Esophagus muscularis mucosa (tissue), 4 donors: ENCODE measurements around the gene GABRA5. TPM values are rescaled to one million over a fixed set of nuclear protein-coding genes. Genes with fewer than 3 reads are reported as not detected.

Experiments
- DNase-seq: peaks from one replicate; pipeline ENCODE4 v3.0.0-alpha.2; 2017; ENCODE audit errors: extremely low spot score
- H3K27ac ChIP-seq, 4 donors: fragments of 200-600 bp; sonication (generic); replicated peaks in 1 of 4; 1 replicate in 3 of 4; 2 replicates in 1 of 4; pipeline ENCODE4 v1.5.1; 2016 to 2019; ENCODE audit warnings: mild to moderate bottlenecking in 1 of 4
- H3K27me3 ChIP-seq, 4 donors: fragments of 200-600 bp; sonication (generic); one replicate each; pipeline versions ENCODE4 v1.5.1 to v1.6.0; 2016 to 2019
- H3K36me3 ChIP-seq, 4 donors: fragments of 200-600 bp; sonication (generic); one replicate each; pipeline ENCODE4 v1.5.1; 2016 to 2019
- H3K4me1 ChIP-seq, 4 donors: fragments of 200-600 bp; sonication (generic); one replicate each; pipeline ENCODE4 v1.5.1; 2016 to 2019
- H3K4me3 ChIP-seq, 4 donors: fragments of 200-600 bp; sonication (generic); 1 replicate in 2 of 4; 2 replicates in 2 of 4; pipeline ENCODE4 v1.5.1; 2016 to 2019; ENCODE audit warnings: mild to moderate bottlenecking in 4 of 4, moderate library complexity in 1 of 4
- H3K9me3 ChIP-seq, 4 donors: fragments of 200-600 bp; sonication (generic); 1 replicate in 3 of 4; 2 replicates in 1 of 4; pipeline ENCODE4 v1.5.1; 2016 to 2019
- EP300 ChIP-seq: sonication (generic); formaldehyde crosslinking; IDR thresholded peaks from one replicate; pipeline ENCODE4 v1.6.1; 2017; ENCODE audit warnings: antibody characterized with exemption
- POLR2A ChIP-seq: fragments of 450-650 bp; IDR thresholded peaks from one replicate; pipeline ENCODE4 v1.6.1; 2017; ENCODE audit warnings: antibody characterized with exemption, moderate library complexity, mild to moderate bottlenecking, low read depth
- POLR2AphosphoS5 ChIP-seq, 2 donors: sonication (generic); formaldehyde crosslinking; IDR thresholded peaks; one replicate each; pipeline ENCODE4 v1.6.1; 2017; ENCODE audit warnings: antibody characterized with exemption in 2 of 2
- WGBS: methylation state at CpG from one replicate; pipeline ENCODE4 v1.1.5; 2018; 5-methylcytosine and 5-hydroxymethylcytosine counted together
- intact Hi-C: fragments of 100-400 bp; cut with DNase I; formaldehyde crosslinking; loops from one replicate; pipeline ENCODE4 v1.15.1; 2023
- total RNA-seq, 4 donors: library from RNA; depleted of rRNA; stranded (reverse); fragments of >200 nt; gene quantifications; one replicate each; pipeline versions ENCODE4 v1.1.0 to v1.2.1, GENCODE V29; 2016
- TF ChIP-seq, protein P1 (sequence below), 3 experiments: fragments of 200-600 bp in 2 of 3; fragments of 450-650 bp in 1 of 3; sonication (generic) in 2 of 3; IDR thresholded peaks; one replicate each; pipeline ENCODE4 v1.5.1; 2017 to 2019; ENCODE audit warnings: antibody characterized with exemption in 3 of 3, mild to moderate bottlenecking in 2 of 3, moderate library complexity in 1 of 3

The GABRA5 gene
- total RNA-seq, 4 donors from 2014 or later, result 10.3 to 103 (median 38.0) TPM

DNA sequence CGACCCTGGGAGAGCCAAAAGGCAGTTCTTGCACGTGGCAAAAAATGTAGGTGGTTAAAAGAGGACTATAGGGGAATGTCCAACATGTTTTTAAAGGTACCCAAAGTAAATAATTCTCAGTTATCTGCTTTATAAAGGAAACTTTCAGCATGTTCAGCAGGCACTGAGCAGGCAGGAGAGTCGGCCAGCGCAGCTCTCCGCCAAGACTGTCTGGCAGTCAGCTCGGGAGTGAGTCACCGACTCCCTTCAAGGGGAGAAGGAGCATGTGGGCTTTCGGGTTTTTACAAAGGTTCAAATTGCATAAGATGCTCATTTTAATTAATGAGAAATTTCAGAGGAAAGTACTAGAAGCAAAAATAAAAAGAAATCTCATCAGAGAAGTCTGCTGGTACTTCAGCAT lies 7.0 kb downstream of the GABRA5 start:
- peaks cover 0 to under 1% (median 0%) of the 10 kb centered on the region in 4 donors for H3K27me3 ChIP-seq
- H3K36me3 ChIP-seq, result no peaks in the 10 kb centered on the region
- peak overlapping the region in 1 of 4 donors; percentile 14 for H3K4me3 ChIP-seq
- 26% methylated on average over 8 of the region's 8 CpGs for WGBS
- peaks cover 0 to 75% (median 31%) of the 10 kb centered on the region in 4 donors for H3K4me1 ChIP-seq
- intact Hi-C loops, result loop anchor here (10.0 kb wide), 1 partner anchor 61 kb away; no protein-coding TSS in a partner anchor
- TF ChIP-seq POLR2A, result no peak
- TF ChIP-seq, protein P1, sequence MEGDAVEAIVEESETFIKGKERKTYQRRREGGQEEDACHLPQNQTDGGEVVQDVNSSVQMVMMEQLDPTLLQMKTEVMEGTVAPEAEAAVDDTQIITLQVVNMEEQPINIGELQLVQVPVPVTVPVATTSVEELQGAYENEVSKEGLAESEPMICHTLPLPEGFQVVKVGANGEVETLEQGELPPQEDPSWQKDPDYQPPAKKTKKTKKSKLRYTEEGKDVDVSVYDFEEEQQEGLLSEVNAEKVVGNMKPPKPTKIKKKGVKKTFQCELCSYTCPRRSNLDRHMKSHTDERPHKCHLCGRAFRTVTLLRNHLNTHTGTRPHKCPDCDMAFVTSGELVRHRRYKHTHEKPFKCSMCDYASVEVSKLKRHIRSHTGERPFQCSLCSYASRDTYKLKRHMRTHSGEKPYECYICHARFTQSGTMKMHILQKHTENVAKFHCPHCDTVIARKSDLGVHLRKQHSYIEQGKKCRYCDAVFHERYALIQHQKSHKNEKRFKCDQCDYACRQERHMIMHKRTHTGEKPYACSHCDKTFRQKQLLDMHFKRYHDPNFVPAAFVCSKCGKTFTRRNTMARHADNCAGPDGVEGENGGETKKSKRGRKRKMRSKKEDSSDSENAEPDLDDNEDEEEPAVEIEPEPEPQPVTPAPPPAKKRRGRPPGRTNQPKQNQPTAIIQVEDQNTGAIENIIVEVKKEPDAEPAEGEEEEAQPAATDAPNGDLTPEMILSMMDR (IDR thresholded peaks at IDR 0.05), result no peak
- peak; percentile 42 to 60 for TF ChIP-seq POLR2AphosphoS5 (IDR thresholded peaks at IDR 0.05)
- TF ChIP-seq EP300, result no peak
- no peaks in the 10 kb centered on the region for H3K9me3 ChIP-seq
- DNase-seq, result peak; percentile 91
- H3K27ac ChIP-seq, result peak overlapping the region; percentile 44 to 72 (median 70)

DNA sequence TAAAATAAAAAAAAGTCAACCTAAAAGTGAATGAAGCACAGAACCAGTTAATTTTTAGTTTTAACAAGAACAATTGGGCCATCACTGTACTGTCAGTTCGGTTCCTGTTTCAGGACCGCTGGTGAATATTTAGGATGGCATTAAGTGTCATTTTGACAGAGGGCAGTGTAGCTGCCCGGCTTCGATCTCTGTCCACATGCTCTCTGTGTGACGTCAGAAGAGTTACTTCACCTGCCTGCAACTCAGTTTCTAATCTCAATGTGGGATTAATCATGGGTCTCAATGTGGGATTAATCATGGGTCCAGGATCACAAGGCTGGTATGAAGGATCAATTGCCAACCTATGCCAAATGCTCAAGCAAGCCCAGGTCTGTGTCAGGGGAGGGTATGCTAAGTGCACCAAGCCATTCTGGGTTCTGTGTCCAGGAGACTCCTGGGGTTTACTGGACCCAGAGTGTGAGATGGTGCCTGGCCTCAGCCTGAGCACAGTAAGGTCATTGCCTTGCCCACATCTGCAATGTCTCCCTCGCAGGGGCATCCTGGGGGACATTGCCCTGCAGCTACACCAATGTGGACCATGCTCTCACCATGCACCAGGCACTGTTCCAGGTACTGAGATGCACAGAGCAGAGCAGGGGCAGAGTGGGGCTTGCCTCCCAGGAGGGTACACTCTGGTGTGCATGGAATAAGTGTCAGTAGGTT lies 8.1 kb downstream of the GABRA5 start:
- Histone ChIP-seq H3K9me3 (no peaks in the 10 kb centered on the region), H3K36me3 (no peaks in the 10 kb centered on the region), H3K27ac (peak overlapping the region in 1 of 4 donors; percentile 72), H3K4me3 (no peak overlapping the region), H3K27me3 (no peaks in the 10 kb centered on the region), H3K4me1 (peaks cover 0 to 65% (median 31%) of the 10 kb centered on the region in 4 donors)
- 59% methylated on average over 5 of the region's 6 CpGs for WGBS
- peak; percentile 83 for DNase-seq
- intact Hi-C loops, result loop anchor here (10.0 kb wide), 1 partner anchor 60 kb away; no protein-coding TSS in a partner anchor
- TF ChIP-seq POLR2A (no peak), EP300 (no peak), POLR2AphosphoS5 (IDR thresholded peaks at IDR 0.05) (no peak)
- TF ChIP-seq, protein P1 (IDR thresholded peaks at IDR 0.05), result no peak

DNA sequence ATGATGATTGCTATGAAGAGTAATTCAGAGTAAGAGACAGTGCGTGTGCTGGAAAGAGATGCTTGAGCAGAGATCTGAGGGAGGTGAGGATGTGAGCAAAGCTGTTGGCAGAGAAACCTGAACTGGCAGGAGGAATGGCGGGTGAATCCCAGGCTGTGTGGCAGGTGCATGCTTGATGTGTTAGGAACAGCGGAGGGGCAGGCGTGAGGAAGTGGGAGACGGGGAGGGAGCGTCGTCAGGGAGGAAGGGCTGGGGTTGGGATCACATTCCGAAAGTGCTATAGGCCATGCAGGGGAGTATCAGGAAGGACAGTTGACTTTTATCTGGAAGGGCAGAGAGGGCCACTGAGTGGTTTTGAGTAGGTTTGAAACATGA lies 8.6 kb downstream of the GABRA5 start:
- peak; percentile 74 for DNase-seq
- WGBS, result 82% methylated on average over 8 of the region's 8 CpGs
- Histone ChIP-seq H3K36me3 (no peaks in the 10 kb centered on the region), H3K9me3 (no peaks in the 10 kb centered on the region), H3K4me3 (no peak overlapping the region), H3K27me3 (no peaks in the 10 kb centered on the region), H3K27ac (no peak overlapping the region), H3K4me1 (peaks cover 0 to 65% (median 31%) of the 10 kb centered on the region in 4 donors)
- TF ChIP-seq, protein P1 (IDR thresholded peaks at IDR 0.05), result no peak
- TF ChIP-seq POLR2A (no peak), POLR2AphosphoS5 (IDR thresholded peaks at IDR 0.05) (no peak), EP300 (no peak)
- intact Hi-C loops, result loop anchor here (10.0 kb wide), 1 partner anchor 59 kb away; no protein-coding TSS in a partner anchor

DNA sequence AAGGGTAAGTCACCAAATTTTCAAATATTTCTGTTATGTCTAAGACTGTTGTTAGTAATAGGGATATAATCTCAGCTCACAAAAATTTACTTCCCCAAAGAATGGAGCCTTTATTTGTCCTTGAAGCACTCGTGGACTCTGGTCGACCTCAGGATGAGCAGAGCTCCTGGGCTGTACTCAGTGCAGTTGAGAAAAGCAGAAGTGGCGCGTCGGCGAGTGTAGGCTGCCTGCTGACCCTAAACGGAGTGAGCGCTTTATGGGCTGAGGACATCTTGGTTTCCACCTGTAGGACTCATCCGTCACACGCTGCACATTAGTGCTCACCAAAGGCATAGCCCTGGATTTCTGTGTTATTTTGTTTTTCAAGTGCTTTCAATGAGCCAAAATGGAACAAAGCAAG lies 11.0 kb downstream of the GABRA5 start:
- Histone ChIP-seq H3K9me3 (no peaks in the 10 kb centered on the region), H3K4me3 (no peak overlapping the region), H3K4me1 (peaks cover 0 to 48% (median 16%) of the 10 kb centered on the region in 4 donors), H3K36me3 (peaks cover 0 to 10% (median 0%) of the 10 kb centered on the region in 4 donors), H3K27ac (no peak overlapping the region), H3K27me3 (no peaks in the 10 kb centered on the region)
- intact Hi-C loops, result loop anchor here (10.0 kb wide), 1 partner anchor 57 kb away; no protein-coding TSS in a partner anchor
- TF ChIP-seq POLR2AphosphoS5 (IDR thresholded peaks at IDR 0.05) (no peak), EP300 (no peak), POLR2A (no peak)
- TF ChIP-seq, protein P1 (IDR thresholded peaks at IDR 0.05), result no peak
- 90% methylated on average over 10 of the region's 10 CpGs for WGBS
- DNase-seq, result no peak
